Endodermal cell (in vitro differentiated cells): ENCODE measurements around the gene TRIM9. TPM values are rescaled to one million over a fixed set of nuclear protein-coding genes. Genes with fewer than 3 reads are reported as not detected.

ENCODE experiments used
- DNase-seq: peaks from one replicate; pipeline ENCODE4 v3.0.0-alpha.2; 2017
- H3K27ac ChIP-seq: 2 replicates; pipeline ENCODE4 v1.5.1; 2013; ENCODE audit warnings: mild to moderate bottlenecking, low read depth, low read length, moderate library complexity
- H3K27me3 ChIP-seq: 2 replicates; pipeline ENCODE4 v1.6.1; 2013; ENCODE audit warnings: mild to moderate bottlenecking, low read length, moderate library complexity; ENCODE audit not compliant: insufficient read depth, control insufficient read depth, poor library complexity, severe bottlenecking
- H3K36me3 ChIP-seq: 2 replicates; pipeline ENCODE4 v1.7.0; 2013; ENCODE audit warnings: mild to moderate bottlenecking, low read length, moderate library complexity; ENCODE audit not compliant: control insufficient read depth, insufficient read depth
- H3K4me1 ChIP-seq: one replicate; pipeline ENCODE4 v1.7.0; 2013; ENCODE audit warnings: low read length; ENCODE audit not compliant: control insufficient read depth, insufficient read depth
- H3K4me3 ChIP-seq: 2 replicates; pipeline ENCODE4 v1.5.1; 2013; ENCODE audit warnings: mild to moderate bottlenecking, low read length, moderate library complexity
- H3K9ac ChIP-seq: 2 replicates; pipeline ENCODE4 v1.6.1; 2013; ENCODE audit warnings: mild to moderate bottlenecking, low read length, moderate library complexity; ENCODE audit not compliant: poor library complexity, severe bottlenecking; ENCODE audit errors: extremely low read depth
- H3K9me3 ChIP-seq: 2 replicates; pipeline ENCODE4 v1.6.1; 2013; ENCODE audit warnings: mild to moderate bottlenecking, low read length, moderate library complexity; ENCODE audit not compliant: control insufficient read depth
- H3K27ac Mint-ChIP-seq: 2 replicates; pipeline ENCODE4 v1.8.0; 2020; ENCODE audit warnings: mixed read lengths
- H3K27me3 Mint-ChIP-seq: 2 replicates; pipeline ENCODE4 v1.8.0; 2021; ENCODE audit warnings: mild to moderate bottlenecking, mixed read lengths; ENCODE audit not compliant: insufficient read depth
- H3K36me3 Mint-ChIP-seq: 2 replicates; pipeline ENCODE4 v1.8.0; 2020; ENCODE audit warnings: low read depth, mixed read lengths
- H3K4me1 Mint-ChIP-seq: 2 replicates; pipeline ENCODE4 v1.8.0; 2020; ENCODE audit warnings: mixed read lengths
- H3K4me3 Mint-ChIP-seq: 2 replicates; pipeline ENCODE4 v1.8.0; 2020; ENCODE audit warnings: mild to moderate bottlenecking, moderate library complexity, mixed read lengths
- H3K9me3 Mint-ChIP-seq: 2 replicates; pipeline ENCODE4 v1.8.0; 2020; ENCODE audit warnings: mild to moderate bottlenecking, mixed read lengths
- CTCF ChIP-seq: fragments of 200-600 bp; sonication (generic); conservative IDR thresholded peaks from 2 replicates; pipeline ENCODE4 v1.5.0; 2021; ENCODE audit warnings: antibody characterized with exemption, mild to moderate bottlenecking
- WGBS, 2 experiments: methylation state at CpG; one replicate each; pipeline versions ENCODE4 v1.1.5 to v1.1.7; 2013; ENCODE audit warnings: missing lambda C conversion rate in 2 of 2, mixed read lengths in 1 of 2; ENCODE audit not compliant: insufficient coverage in 1 of 2, insufficient read length in 1 of 2; 5-methylcytosine and 5-hydroxymethylcytosine counted together
- total RNA-seq, 2 donors: library from RNA; stranded (reverse); fragmentation: NEBNext Ultra II Directional in 1 of 2; extraction: Animal tissue kit (Norgen Biotek cat#: 25700) in 1 of 2; gene quantifications; 2 replicates in 1 of 2; 3 replicates in 1 of 2; pipeline ENCODE4 v1.2.1, GENCODE V29; 2021

TRIM9 gene
- total RNA-seq, 2 donors from 2014 or later = 0.81 to 0.82 TPM

- Mint-ChIP-seq H3K27ac (no peak overlapping the region), H3K36me3 (no peaks in the 10 kb centered on the region)
- H3K4me3 ChIP-seq = no peak overlapping the region
Observed at GRCh38 chr14:51035611-51036192, 59.2 kb downstream of the TRIM9 start.

GRCh38 chr14:51028851-51029754 is 65.8 kb downstream of the TRIM9 start:
- Histone ChIP-seq H3K27ac (no peak overlapping the region), H3K9me3 (no peaks in the 10 kb centered on the region), H3K4me3 (no peak overlapping the region), H3K4me1 (no peaks in the 10 kb centered on the region), H3K27me3 (no peaks in the 10 kb centered on the region), H3K9ac (no peak overlapping the region), H3K36me3 (no peaks in the 10 kb centered on the region)
- 85 to 93% methylated on average over 13 to 16 of the region's 16 CpGs for WGBS, 2 experiments
- Mint-ChIP-seq H3K9me3 (no peaks in the 10 kb centered on the region), H3K27me3 (peaks cover 3% of the 10 kb centered on the region), H3K4me3 (no peak overlapping the region), H3K36me3 (no peaks in the 10 kb centered on the region), H3K27ac (no peak overlapping the region), H3K4me1 (no peaks in the 10 kb centered on the region)
- no peak for TF ChIP-seq CTCF
- DNase-seq = no peak

More at GRCh38 chr14:51035611-51036192, 59.2 kb downstream of the TRIM9 start:
- peaks cover 9% of the 10 kb centered on the region for H3K4me1 Mint-ChIP-seq
- H3K9me3 Mint-ChIP-seq = no peaks in the 10 kb centered on the region
- Histone ChIP-seq H3K9ac (no peak overlapping the region), H3K4me1 (no peaks in the 10 kb centered on the region), H3K9me3 (no peaks in the 10 kb centered on the region), H3K27ac (no peak overlapping the region), H3K27me3 (no peaks in the 10 kb centered on the region), H3K36me3 (no peaks in the 10 kb centered on the region)
- no peak for TF ChIP-seq CTCF
- H3K27me3 Mint-ChIP-seq = no peaks in the 10 kb centered on the region
- 69 to 72% methylated on average over 8 to 9 of the region's 9 CpGs for WGBS, 2 experiments
- H3K4me3 Mint-ChIP-seq = no peak overlapping the region
- no peak for DNase-seq

- Histone ChIP-seq H3K27me3 (no peaks in the 10 kb centered on the region), H3K9ac (no peak overlapping the region), H3K4me3 (no peak overlapping the region), H3K4me1 (no peaks in the 10 kb centered on the region), H3K36me3 (no peaks in the 10 kb centered on the region), H3K9me3 (no peaks in the 10 kb centered on the region), H3K27ac (no peak overlapping the region)
- no peak overlapping the region for H3K27ac Mint-ChIP-seq
- peaks cover 3% of the 10 kb centered on the region for H3K27me3 Mint-ChIP-seq
- no peaks in the 10 kb centered on the region for H3K4me1 Mint-ChIP-seq
- no peak for DNase-seq
- no peaks in the 10 kb centered on the region for H3K9me3 Mint-ChIP-seq
- no peak overlapping the region for H3K4me3 Mint-ChIP-seq
- WGBS, 2 experiments = 85 to 88% methylated on average over 4 of the region's 4 CpGs
- no peaks in the 10 kb centered on the region for H3K36me3 Mint-ChIP-seq
- no peak for TF ChIP-seq CTCF
Observed at GRCh38 chr14:51028361-51028760, 66.5 kb downstream of the TRIM9 start.
